Measurements from ENCODE around the gene ABCC1.
A peak's percentile ranks its signal among the peaks of the same experiment; 100 is the strongest.

Gene ABCC1

DNA sequence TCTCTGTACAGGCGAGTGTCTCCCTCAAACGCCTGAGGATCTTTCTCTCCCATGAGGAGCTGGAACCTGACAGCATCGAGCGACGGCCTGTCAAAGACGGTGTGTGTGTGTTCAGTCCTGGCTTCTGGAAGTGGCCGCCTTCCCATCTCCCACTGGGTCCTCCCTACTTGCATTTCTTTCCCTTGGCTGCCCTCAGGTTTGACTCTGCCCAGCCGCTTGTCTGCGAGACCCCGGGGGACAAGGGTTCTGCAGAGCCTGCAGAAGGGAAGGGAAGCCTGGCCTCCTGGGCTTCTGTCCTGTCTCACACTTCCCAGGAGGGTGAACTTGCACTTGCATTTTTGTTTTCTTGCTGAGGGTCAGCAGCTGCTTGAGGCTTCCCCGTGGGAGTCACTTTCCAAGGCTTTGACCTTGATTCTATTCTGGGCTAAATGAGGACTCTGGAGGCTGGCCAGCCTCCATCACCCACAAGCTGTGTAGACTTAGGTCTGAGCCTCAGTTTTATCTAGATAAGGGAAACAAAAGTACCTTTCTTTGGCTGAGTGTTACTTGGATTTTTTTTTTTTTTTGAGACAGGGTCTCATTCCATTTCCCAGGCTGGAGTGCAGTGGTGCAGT lies 122.3 kb downstream of the ABCC1 start:
- Histone ChIP-seq H3K36me3 (ENCODE audit: control insufficient read depth in 2 of 2, insufficient read depth in 1 of 2, low read length in 2 of 2) (peaks cover 8 to 44% of the 10 kb centered on the region in 2 experiments; a peak in 2 of 3 replicates), H3K27ac (ENCODE audit: extremely low read depth, low read depth, low read length) (no peak overlapping the region), H3K4me3 (ENCODE audit: low read depth, low read length) (no peak overlapping the region), H3K4me1 (ENCODE audit: control insufficient read depth, insufficient read depth, low read length) (no peaks in the 10 kb centered on the region), H3K9me3 (ENCODE audit: control insufficient read depth, insufficient read depth, low read depth, low read length) (no peaks in the 10 kb centered on the region)
- TF ChIP-seq, protein P1, sequence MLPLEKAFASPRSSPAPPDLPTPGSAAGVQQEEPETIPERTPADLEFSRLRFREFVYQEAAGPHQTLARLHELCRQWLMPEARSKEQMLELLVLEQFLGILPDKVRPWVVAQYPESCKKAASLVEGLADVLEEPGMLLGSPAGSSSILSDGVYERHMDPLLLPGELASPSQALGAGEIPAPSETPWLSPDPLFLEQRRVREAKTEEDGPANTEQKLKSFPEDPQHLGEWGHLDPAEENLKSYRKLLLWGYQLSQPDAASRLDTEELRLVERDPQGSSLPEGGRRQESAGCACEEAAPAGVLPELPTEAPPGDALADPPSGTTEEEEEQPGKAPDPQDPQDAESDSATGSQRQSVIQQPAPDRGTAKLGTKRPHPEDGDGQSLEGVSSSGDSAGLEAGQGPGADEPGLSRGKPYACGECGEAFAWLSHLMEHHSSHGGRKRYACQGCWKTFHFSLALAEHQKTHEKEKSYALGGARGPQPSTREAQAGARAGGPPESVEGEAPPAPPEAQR (tag by site-specific recombination; IDR thresholded peaks at IDR 0.05): no peak
- peak; percentile 35; the same call in 1 of the 2 replicates for TF ChIP-seq ZIC2 (tag by site-specific recombination; IDR thresholded peaks at IDR 0.05)
- ChIA-PET CTCF (interaction anchor here (0.6 to 0.7 kb wide), 2 partner anchors 44 to 49 kb away, joined by 3 to 4 read pairs; no protein-coding TSS in a partner anchor), POLR2A (no interaction called here)

GRCh38 chr16:16073001-16073545 lies 123.7 kb downstream of the ABCC1 start:
- H3K9me3 ChIP-seq (ENCODE audit: control insufficient read depth, insufficient read depth, low read depth, low read length): no peaks in the 10 kb centered on the region
- CTCF ChIA-PET: no interaction called here
- H3K27ac ChIP-seq (ENCODE audit: extremely low read depth, low read depth, low read length): no peak overlapping the region
- H3K4me3 ChIP-seq (ENCODE audit: low read depth, low read length): no peak overlapping the region
- H3K4me1 ChIP-seq (ENCODE audit: control insufficient read depth, insufficient read depth, low read length): no peaks in the 10 kb centered on the region
- H3K36me3 ChIP-seq (ENCODE audit: control insufficient read depth in 2 of 2, insufficient read depth in 1 of 2, low read length in 2 of 2): peaks cover 8 to 51% of the 10 kb centered on the region in 2 experiments; a peak in 2 of 3 replicates
- TF ChIP-seq ZXDB (tag by site-specific recombination; IDR thresholded peaks at IDR 0.05) (peak; percentile 64; the same call in 1 of the 2 replicates), ZNF76 (tag by site-specific recombination; IDR thresholded peaks at IDR 0.05; ENCODE audit: borderline replicate concordance, low read depth) (no peak)
- POLR2A ChIA-PET: no interaction called here

GRCh38 chr16:16073891-16074881 lies 124.8 kb downstream of the ABCC1 start:
- CTCF ChIA-PET: no interaction called here
- POLR2A ChIA-PET: interaction anchor here (0.6 kb wide), 1 partner anchor 31 kb away, joined by 3 read pairs; no protein-coding TSS in a partner anchor
- peaks cover 6 to 57% of the 10 kb centered on the region in 2 experiments; a peak in 2 of 3 replicates for H3K36me3 ChIP-seq (ENCODE audit: control insufficient read depth in 2 of 2, insufficient read depth in 1 of 2, low read length in 2 of 2)

GRCh38 chr16:16075488-16076422 lies 126.3 kb downstream of the ABCC1 start:
- ChIA-PET POLR2A (no interaction called here), CTCF (no interaction called here)
- TF ChIP-seq GFI1B (tag by site-specific recombination; IDR thresholded peaks at IDR 0.05) (no peak), ZNF521 (tag by site-specific recombination; IDR thresholded peaks at IDR 0.05) (no peak), ZBTB26 (tag by site-specific recombination; optimal IDR thresholded peaks at IDR 0.05) (no peak), SCRT2 (tag by site-specific recombination; IDR thresholded peaks at IDR 0.05) (no peak), OVOL3 (tag by site-specific recombination; IDR thresholded peaks at IDR 0.05) (no peak), ZBTB11 (tag by site-specific recombination; conservative IDR thresholded peaks at IDR 0.05; ENCODE audit: low read depth) (no peak)
- Histone ChIP-seq H3K4me1 (ENCODE audit: control insufficient read depth, insufficient read depth, low read length) (no peaks in the 10 kb centered on the region), H3K4me3 (ENCODE audit: low read depth, low read length) (no peak overlapping the region), H3K27ac (ENCODE audit: extremely low read depth, low read depth, low read length) (no peak overlapping the region), H3K9me3 (ENCODE audit: control insufficient read depth, insufficient read depth, low read depth, low read length) (no peaks in the 10 kb centered on the region), H3K36me3 (ENCODE audit: control insufficient read depth in 2 of 2, insufficient read depth in 1 of 2, low read length in 2 of 2) (peaks cover 6 to 66% of the 10 kb centered on the region in 2 experiments; a peak in 2 of 3 replicates)

More at GRCh38 chr16:16073891-16074881, 124.8 kb downstream of the ABCC1 start:
- Histone ChIP-seq H3K27ac (ENCODE audit: extremely low read depth, low read depth, low read length) (no peak overlapping the region), H3K9me3 (ENCODE audit: control insufficient read depth, insufficient read depth, low read depth, low read length) (no peaks in the 10 kb centered on the region), H3K4me1 (ENCODE audit: control insufficient read depth, insufficient read depth, low read length) (no peaks in the 10 kb centered on the region), H3K4me3 (ENCODE audit: low read depth, low read length) (no peak overlapping the region)
- TF ChIP-seq GLIS1 (tag by site-specific recombination; IDR thresholded peaks at IDR 0.05): peak; percentile 39; the same call in 1 of the 2 replicates
- TF ChIP-seq GLIS2 (tag by site-specific recombination; IDR thresholded peaks at IDR 0.05): 0 out of 2 replicates have a peak, but pooled peaks have one; percentile 16
- no peak for TF ChIP-seq ZBTB7A (tag by site-specific recombination; IDR thresholded peaks at IDR 0.05; ENCODE audit: low read depth)
